K562 (cell line): ENCODE measurements around the gene TPGS1. TPM values are rescaled to one million over a fixed set of nuclear protein-coding genes. Genes with fewer than 3 reads are reported as not detected.

Source experiments
- ATAC-seq: fragments of 200-7000 bp; cut with Tn5 transposase; 3 replicates; pipeline ENCODE4 v1.9.1; 2020; ENCODE audit warnings: moderate library complexity
- BruUV-seq: library from RNA; stranded (reverse); fragments of 400-500 nt; replicated peaks from 2 replicates; lab custom pipeline; 2021; lab: Mats Ljungman, UMichigan
- CTCF ChIA-PET: fragments of 300-600 bp; formaldehyde crosslinking; extraction: SDS; loops from one replicate; lab custom pipeline; 2021; ENCODE audit warnings: low intra/inter-chr PET ratio; lab: Yijun Ruan, JAX
- POLR2A ChIA-PET: fragments of 300-600, 350-650 bp; sonication (Branson Sonifier 250); formaldehyde crosslinking; extraction: SDS; loops from one replicate; lab custom pipeline; 2021; ENCODE audit warnings: antibody characterized with exemption, inconsistent platforms; lab: Yijun Ruan, JAX
- DNase-seq, 4 experiments: peaks; one replicate each; pipeline versions ENCODE4 v3.0.0 to v3.0.0-alpha.2; 2011 to 2018; ENCODE audit warnings: low spot score in 3 of 4, mixed read lengths in 3 of 4; ENCODE audit errors: extremely low read depth in 1 of 4
- FAIRE-seq: peaks from 2 replicates; lab custom pipeline; 2011; peaks lifted over from hg19 to GRCh38; lab: Jason Lieb, UNC
- H2AFZ ChIP-seq: 2 replicates; pipeline ENCODE4 v1.6.0; 2011; ENCODE audit warnings: low read depth, low read length, control low read depth, inconsistent platforms
- H3K27ac ChIP-seq: fragments of 200-600 bp; 3 replicates; pipeline ENCODE4 v1.8.0; 2011; ENCODE audit warnings: low read depth, mild to moderate bottlenecking, control low read depth, inconsistent platforms, low read length, moderate library complexity, mixed read lengths; ENCODE audit errors: extremely low read depth
- H3K27me3 ChIP-seq, 2 experiments: fragments of 300-600 bp in 1 of 2; 2 replicates in 1 of 2; 3 replicates in 1 of 2; pipeline versions ENCODE4 v1.6.0 to v1.8.0; 2011; ENCODE audit warnings: inconsistent platforms in 2 of 2, low read length in 2 of 2, mild to moderate bottlenecking in 1 of 2, mixed read lengths in 1 of 2, moderate library complexity in 1 of 2; ENCODE audit not compliant: control insufficient read depth in 2 of 2, insufficient read depth in 2 of 2
- H3K36me3 ChIP-seq: fragments of 300-600 bp; 3 replicates; pipeline ENCODE4 v1.8.0; 2011; ENCODE audit warnings: mild to moderate bottlenecking, low read length, inconsistent platforms; ENCODE audit not compliant: control insufficient read depth, insufficient read depth
- H3K4me1 ChIP-seq, 2 experiments: fragments of 200-600 bp in 1 of 2; replicated peaks in 1 of 2; 2 replicates in 1 of 2; 3 replicates in 1 of 2; pipeline versions ENCODE4 v1.5.1 to v1.8.0; 2011; ENCODE audit warnings: inconsistent platforms in 2 of 2, low read length in 2 of 2, mild to moderate bottlenecking in 1 of 2, mixed read lengths in 1 of 2, moderate library complexity in 1 of 2; ENCODE audit not compliant: control insufficient read depth in 2 of 2, insufficient read depth in 2 of 2
- H3K4me2 ChIP-seq: 2 replicates; pipeline ENCODE4 v1.6.1; 2011; ENCODE audit warnings: low read length, control low read depth, inconsistent platforms, mixed read lengths; ENCODE audit not compliant: insufficient read depth
- H3K4me3 ChIP-seq: fragments of 200-600 bp; sonication (generic), shearing (Covaris generic); 2 replicates; pipeline ENCODE4 v1.5.1; 2016; ENCODE audit warnings: control low read depth, inconsistent platforms
- H3K79me2 ChIP-seq: fragments of 200-600 bp; 3 replicates; pipeline ENCODE4 v1.8.0; 2011; ENCODE audit warnings: low read length, inconsistent platforms; ENCODE audit not compliant: control insufficient read depth, insufficient read depth
- H3K9ac ChIP-seq, 2 experiments: 2 replicates each; pipeline versions ENCODE4 v1.6.0 to v1.6.1; 2011; ENCODE audit warnings: low read depth in 2 of 2, low read length in 2 of 2, control low read depth in 1 of 2, inconsistent platforms in 1 of 2, mild to moderate bottlenecking in 1 of 2, mixed read lengths in 1 of 2; ENCODE audit not compliant: insufficient read depth in 1 of 2
- H3K9me1 ChIP-seq: one replicate; pipeline ENCODE4 v1.6.0; 2011; ENCODE audit warnings: inconsistent platforms, mild to moderate bottlenecking, low read length, moderate library complexity; ENCODE audit not compliant: control insufficient read depth, insufficient read depth
- H3K9me3 ChIP-seq: replicated peaks from 2 replicates; pipeline ENCODE4 v1.5.1; 2011; ENCODE audit warnings: low read depth, low read length, inconsistent platforms; ENCODE audit not compliant: control insufficient read depth, insufficient read depth
- H4K20me1 ChIP-seq: replicated peaks from 2 replicates; pipeline ENCODE4 v1.6.1; 2011; ENCODE audit warnings: low read length, inconsistent platforms, mixed read lengths; ENCODE audit not compliant: control insufficient read depth, insufficient read depth
- CREB1 ChIP-seq, 2 experiments: sonication (generic) in 1 of 2; formaldehyde crosslinking in 1 of 2; IDR thresholded peaks; 2 replicates each; pipeline versions ENCODE4 v1.6.1 to v1.8.0; 2012 to 2022; ENCODE audit warnings: inconsistent platforms in 1 of 2, mild to moderate bottlenecking in 1 of 2, missing genetic modification reagents in 1 of 2, moderate library complexity in 1 of 2
- WGBS: fragments of 100-300 bp; shearing (Covaris generic); methylation state at CpG from one replicate; pipeline ENCODE4 v1.1.6; 2016; ENCODE audit warnings: low coverage, mixed read lengths; ENCODE audit not compliant: insufficient coverage; ENCODE audit errors: missing lambda C conversion rate; 5-methylcytosine and 5-hydroxymethylcytosine counted together
- in situ Hi-C: fragments of 300-500 bp; cut with MboI; formaldehyde crosslinking; loops from 4 replicates; pipeline ENCODE4 v1.15.0; 2018; ENCODE audit warnings: inconsistent platforms, mixed read lengths
- intact Hi-C: fragments of 100-400 bp; cut with micrococcal nuclease; formaldehyde crosslinking; loops from 2 replicates; pipeline ENCODE4 v1.14.2; 2022
- polyA plus RNA-seq, 8 experiments: library from polyadenylated mRNA; depleted of rRNA in 4 of 8; stranded (reverse) in 5 of 8; unstranded in 3 of 8; fragments of >200 nt; fragmentation: Nextera tagmentation in 2 of 8; fragmentation: Illumina TruSeq in 1 of 8; extraction: Ambion mirVana in 2 of 8; extraction: Trizol in 1 of 8; gene quantifications; 2 replicates each; pipeline versions ENCODE4 v1.2.1 to v1.2.3, GENCODE V29; 2011 to 2014; ENCODE audit warnings: inconsistent platforms in 1 of 8, missing spikeins in 1 of 8
- total RNA-seq, 7 experiments: library from RNA; depleted of rRNA in 6 of 7; stranded (reverse); fragments of >200 nt in 6 of 7; fragmentation: Illumina TruSeq in 2 of 7; extraction: Trizol in 2 of 7; gene quantifications; 2 replicates each; pipeline versions ENCODE4 v1.2.1 to v1.2.3, GENCODE V29; 2011 to 2021; ENCODE audit warnings: low replicate concordance in 1 of 7
- TF ChIP-seq, protein P1 (sequence below), 3 experiments: fragments of 200-800 bp in 1 of 3; sonication (Bioruptor generic) in 1 of 3; sonication (generic) in 1 of 3; formaldehyde crosslinking in 1 of 3; IDR thresholded peaks; 2 replicates each; pipeline versions ENCODE4 v1.6.1 to v1.8.0; 2016 to 2022; ENCODE audit warnings: mild to moderate bottlenecking in 2 of 3, missing compliant biosample characterization in 2 of 3, missing genetic modification characterization in 2 of 3, missing genetic modification reagents in 1 of 3
- TF ChIP-seq, protein P2 (sequence below): fragments of 200-800 bp; sonication (Bioruptor generic); IDR thresholded peaks from 2 replicates; pipeline ENCODE4 v1.6.1; 2017; ENCODE audit warnings: missing genetic modification characterization, missing compliant biosample characterization

The TPGS1 gene
- total and polyA plus RNA-seq, 9 of the 15 experiments (the other 6 are each of a cell fraction or from before 2014, with no cell fraction given), result 0.30 to 31.6 (median 1.2) TPM; not detected in 2

DNA sequence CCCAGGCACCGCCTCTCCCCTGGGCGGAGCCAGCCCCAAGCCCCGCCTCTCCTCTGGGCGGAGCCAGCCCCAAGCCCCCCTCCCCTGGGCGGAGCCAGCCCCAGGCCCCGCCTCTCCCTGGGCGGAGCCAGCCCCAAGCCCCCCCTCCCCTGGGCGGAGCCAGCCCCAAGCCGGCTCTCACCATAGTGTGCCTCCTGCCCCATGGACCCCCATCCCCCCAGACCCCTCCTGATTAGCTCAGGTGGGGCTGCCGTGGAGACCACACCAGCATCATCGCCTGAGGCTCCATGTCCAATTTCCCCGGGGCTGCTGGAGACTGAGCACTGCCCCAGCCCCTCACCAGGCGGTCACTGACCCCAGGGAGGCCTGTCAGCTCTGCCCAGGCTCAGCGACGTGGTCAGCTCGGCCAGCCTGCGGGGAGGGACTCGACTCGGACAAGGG, 15.2 kb upstream of the TPGS1 start:
- H3K36me3 ChIP-seq, result no peaks in the 10 kb centered on the region
- H3K27ac ChIP-seq, result no peak overlapping the region
- intact Hi-C loops (no loop called here), in situ Hi-C loops (no loop called here)
- H3K9ac ChIP-seq, result peak overlapping the region in 1 of 2 experiments; percentile 35; a peak in 1 of 4 replicates
- POLR2A ChIA-PET, result interaction anchor here (0.6 kb wide), 1 partner anchor 227 kb away, joined by 3 read pairs; no protein-coding TSS in a partner anchor
- H3K27me3 ChIP-seq, result no peaks in the 10 kb centered on the region; a peak in 1 of 5 replicates
- no peak overlapping the region for H3K4me3 ChIP-seq
- no peak for TF ChIP-seq CREB1 (IDR thresholded peaks at IDR 0.05)
- no peak for TF ChIP-seq CREB1 (CRISPR knock-in tag; IDR thresholded peaks at IDR 0.05)
- TF ChIP-seq, protein P1, sequence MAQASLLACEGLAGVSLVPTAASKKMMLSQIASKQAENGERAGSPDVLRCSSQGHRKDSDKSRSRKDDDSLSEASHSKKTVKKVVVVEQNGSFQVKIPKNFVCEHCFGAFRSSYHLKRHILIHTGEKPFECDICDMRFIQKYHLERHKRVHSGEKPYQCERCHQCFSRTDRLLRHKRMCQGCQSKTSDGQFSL (CRISPR knock-in tag; IDR thresholded peaks at IDR 0.05), result no peak
- TF ChIP-seq, protein P1 (tag; IDR thresholded peaks at IDR 0.05), result 0 out of 4 replicates have a peak, but pooled peaks of 1 of the 2 experiments have one; percentile 49
- TF ChIP-seq, protein P2, sequence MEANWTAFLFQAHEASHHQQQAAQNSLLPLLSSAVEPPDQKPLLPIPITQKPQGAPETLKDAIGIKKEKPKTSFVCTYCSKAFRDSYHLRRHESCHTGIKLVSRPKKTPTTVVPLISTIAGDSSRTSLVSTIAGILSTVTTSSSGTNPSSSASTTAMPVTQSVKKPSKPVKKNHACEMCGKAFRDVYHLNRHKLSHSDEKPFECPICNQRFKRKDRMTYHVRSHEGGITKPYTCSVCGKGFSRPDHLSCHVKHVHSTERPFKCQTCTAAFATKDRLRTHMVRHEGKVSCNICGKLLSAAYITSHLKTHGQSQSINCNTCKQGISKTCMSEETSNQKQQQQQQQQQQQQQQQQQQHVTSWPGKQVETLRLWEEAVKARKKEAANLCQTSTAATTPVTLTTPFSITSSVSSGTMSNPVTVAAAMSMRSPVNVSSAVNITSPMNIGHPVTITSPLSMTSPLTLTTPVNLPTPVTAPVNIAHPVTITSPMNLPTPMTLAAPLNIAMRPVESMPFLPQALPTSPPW (CRISPR knock-in tag), result peak; percentile 95
- FAIRE-seq (no peak), DNase-seq (peak; percentile 52 to 72 (median 72)), ATAC-seq (no peak)
- H3K4me1 ChIP-seq, result peaks cover 6 to 73% of the 10 kb centered on the region in 2 experiments
- peak overlapping the region; percentile 44; the same call in 1 of the 2 replicates for H2AFZ ChIP-seq
- BruUV-seq, result no TSS peak
- 64% methylated on average over 2 of the region's 19 CpGs for WGBS
- peaks cover 10% of the 10 kb centered on the region; the same call in 1 of the 3 replicates for H3K79me2 ChIP-seq
- CTCF ChIA-PET, result no interaction called here
- H3K4me2 ChIP-seq, result no peak overlapping the region
- H3K9me1 ChIP-seq, result no peaks in the 10 kb centered on the region
- no peaks in the 10 kb centered on the region for H3K9me3 ChIP-seq
- no peaks in the 10 kb centered on the region for H4K20me1 ChIP-seq
